GM12891 (cell line): ENCODE results near the gene MC2R.

Source experiments
- POLR2A ChIP-seq: IDR thresholded peaks from 2 replicates; pipeline ENCODE4 v1.6.1; 2011; ENCODE audit warnings: low read depth, low read length, control low read depth
- POLR2AphosphoS5 ChIP-seq: IDR thresholded peaks from 2 replicates; pipeline ENCODE4 v1.6.1; 2011; ENCODE audit warnings: low read depth, low read length, control low read depth
- TAF1 ChIP-seq: IDR thresholded peaks from 2 replicates; pipeline ENCODE4 v1.6.1; 2011; ENCODE audit warnings: low read depth, low read length, control low read depth

DNA sequence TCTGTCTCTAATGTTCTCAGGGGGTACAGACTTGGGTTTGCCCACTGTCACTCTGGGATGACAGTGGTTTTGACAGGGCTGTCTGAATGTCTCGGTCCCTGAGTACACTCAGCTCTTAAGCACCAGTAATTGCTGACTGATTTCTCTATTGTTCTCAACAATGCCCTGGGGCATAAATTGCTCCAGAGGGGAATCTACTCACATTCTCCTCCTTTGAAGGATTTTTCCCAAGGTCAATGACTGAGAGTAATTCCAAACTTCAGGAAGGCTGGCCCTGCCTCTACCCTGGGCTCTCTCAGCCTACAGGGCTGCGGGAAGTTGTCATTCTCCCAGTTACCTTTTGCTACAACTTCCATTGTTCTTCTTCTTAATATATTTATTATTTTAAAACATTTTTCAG is 36.5 kb downstream of the MC2R start:
- TF ChIP-seq POLR2AphosphoS5 (no peak), POLR2A (no peak), TAF1 (no peak)
